Stomach (tissue), 9 donors: ENCODE measurements around the gene HTT. TPM values are rescaled to one million over a fixed set of nuclear protein-coding genes. Genes with fewer than 3 reads are reported as not detected.
"Not testable (repeated sequence)": the region's sequence is repeated elsewhere in the genome, so short reads cannot be mapped to it uniquely, and the experiment has no call there.

Experiments used
- DNase-seq, 2 donors: peaks; one replicate each; pipeline versions ENCODE4 v3.0.0 to v3.0.0-alpha.2; 2013 to 2019
- H3K27ac ChIP-seq, 5 donors: fragments of 200-600 bp in 4 of 5; sonication (generic) in 4 of 5; one replicate each; pipeline ENCODE4 v1.5.1; 2013 to 2019; ENCODE audit warnings: mild to moderate bottlenecking in 1 of 5, moderate library complexity in 1 of 5
- H3K27me3 ChIP-seq, 3 donors: fragments of 200-600 bp; sonication (generic); one replicate each; pipeline ENCODE4 v1.5.1; 2017 to 2019; ENCODE audit warnings: mixed run types in 1 of 3
- H3K36me3 ChIP-seq, 4 donors: fragments of 200-600 bp; sonication (generic); 1 replicate in 3 of 4; 2 replicates in 1 of 4; pipeline ENCODE4 v1.5.1; 2016 to 2019
- H3K4me1 ChIP-seq, 4 donors: fragments of 200-600 bp; sonication (generic); one replicate each; pipeline ENCODE4 v1.5.1; 2016 to 2019
- H3K4me3 ChIP-seq, 4 donors: fragments of 200-600 bp; sonication (generic) in 3 of 4; one replicate each; pipeline ENCODE4 v1.5.1; 2016 to 2019; ENCODE audit warnings: mild to moderate bottlenecking in 1 of 4
- H3K9me3 ChIP-seq, 4 donors: fragments of 200-600 bp; sonication (generic); one replicate each; pipeline ENCODE4 v1.5.1; 2016 to 2019
- CTCF ChIP-seq, 7 experiments: fragments of 450-650 bp in 4 of 7; fragments of 200-600 bp in 3 of 7; sonication (generic) in 3 of 7; IDR thresholded peaks; one replicate each; pipeline ENCODE4 v1.5.1; 2016 to 2019; ENCODE audit warnings: antibody characterized with exemption in 7 of 7, control low read depth in 2 of 7, mild to moderate bottlenecking in 1 of 7
- EP300 ChIP-seq: sonication (generic); formaldehyde crosslinking; IDR thresholded peaks from one replicate; pipeline ENCODE4 v1.6.1; 2017; ENCODE audit warnings: antibody characterized with exemption
- POLR2A ChIP-seq, 4 donors: fragments of 450-650 bp; IDR thresholded peaks; one replicate each; pipeline ENCODE4 v1.6.1; 2016; ENCODE audit warnings: antibody characterized with exemption in 4 of 4, control low read depth in 2 of 4, mild to moderate bottlenecking in 1 of 4, moderate library complexity in 1 of 4
- POLR2AphosphoS5 ChIP-seq, 3 donors: sonication (generic); formaldehyde crosslinking; IDR thresholded peaks; one replicate each; pipeline ENCODE4 v1.6.1; 2016; ENCODE audit warnings: antibody characterized with exemption in 3 of 3
- WGBS, 5 donors: extraction: QIAGEN DNeasy Blood & Tissue Kit in 3 of 5; methylation state at CpG; one replicate each; pipeline versions ENCODE4 v1.1.5 to v1.1.7; 2013 to 2018; 5-methylcytosine and 5-hydroxymethylcytosine counted together
- intact Hi-C: fragments of 100-400 bp; cut with DNase I; formaldehyde crosslinking; loops from one replicate; pipeline ENCODE4 v1.15.1; 2023; ENCODE audit warnings: low total_unique reads
- polyA plus RNA-seq, 3 donors: library from polyadenylated mRNA; stranded (reverse); fragments of 200-250 nt; gene quantifications; one replicate each; pipeline ENCODE4 v1.2.3, GENCODE V29; 2013
- total RNA-seq, 5 donors: library from RNA; depleted of rRNA; stranded (reverse); fragments of >200 nt; gene quantifications; one replicate each; pipeline versions ENCODE4 v1.1.0 to v1.2.3, GENCODE V29; 2014 to 2016
- donor health status: healthy with polysubstance abuse.
- donor health status: Bipolar disorder and iron deficiency.
- donor health status: healthy.

HTT gene
- total and polyA plus RNA-seq, 8 donors = 3.4 to 95.7 (median 41.6) TPM

GRCh38 chr4:3047464-3048286 lies 26.8 kb upstream of the HTT start:
- Histone ChIP-seq H3K4me1 (peaks cover 7 to 24% (median 11%) of the 10 kb centered on the region in 4 donors), H3K4me3 (peak overlapping the region; percentile 29 to 45 (median 41)), H3K9me3 (no peaks in the 10 kb centered on the region), H3K27ac (peak overlapping the region in 4 of 5 donors; percentile 9 to 64 (median 41)), H3K36me3 (no peaks in the 10 kb centered on the region), H3K27me3 (peaks cover 0 to 3% (median 0%) of the 10 kb centered on the region in 3 donors)
- WGBS, 5 donors = 30 to 43% (median 39%) methylated on average over 19 to 20 of the region's 20 CpGs
- DNase-seq = peak; percentile 76 to 82
- intact Hi-C loops = no loop called here
- TF ChIP-seq EP300 (no peak), POLR2A (IDR thresholded peaks at IDR 0.05) (no peak), POLR2AphosphoS5 (IDR thresholded peaks at IDR 0.05) (no peak), CTCF (IDR thresholded peaks at IDR 0.05) (peak in 5 of 7 experiments; percentile 38 to 77 (median 62))

DNA sequence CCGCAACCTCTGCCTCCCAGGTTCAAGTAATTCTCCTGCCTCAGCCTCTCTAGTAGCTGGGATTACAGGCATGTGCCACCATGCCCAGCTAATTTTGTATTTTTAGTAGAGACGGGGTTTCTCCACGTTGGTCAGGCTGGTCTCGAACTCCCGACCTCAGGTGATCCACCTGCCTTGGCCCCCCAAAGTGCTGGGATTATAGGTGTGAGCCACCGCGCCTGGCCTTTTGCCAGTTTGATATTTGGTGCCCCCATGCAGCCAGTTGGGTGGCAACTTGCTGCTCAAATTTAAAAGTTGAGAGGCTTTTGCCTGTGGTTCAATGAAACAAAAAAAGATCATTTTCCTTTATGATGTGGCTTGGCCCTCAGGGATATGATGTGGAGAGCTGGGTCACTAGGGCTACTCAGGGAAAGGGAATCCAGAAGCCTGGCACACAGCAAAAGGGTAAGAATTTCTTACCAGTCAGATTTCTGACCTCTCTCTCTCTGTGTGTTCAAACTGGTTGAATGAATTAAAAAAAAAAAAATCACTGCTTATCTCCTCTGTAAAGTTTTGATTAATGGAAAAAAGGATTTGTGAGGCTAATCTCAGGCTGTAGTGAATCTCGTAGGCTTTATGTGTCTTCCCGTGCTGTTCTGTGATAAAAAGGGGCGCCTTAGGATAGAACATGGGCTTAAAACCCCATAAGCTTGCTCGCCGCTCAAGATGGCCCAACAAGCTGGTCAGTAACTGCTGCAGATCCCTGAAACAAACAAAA lies 23.2 kb upstream of the HTT start:
- intact Hi-C loops, H3K27me3 ChIP-seq, H3K27ac ChIP-seq, DNase-seq, H3K4me3 ChIP-seq, H3K4me1 ChIP-seq, H3K36me3 ChIP-seq: not testable (repeated sequence)
- H3K9me3 ChIP-seq = peaks cover 0 to 18% (median 0%) of the 10 kb centered on the region in 4 donors
- WGBS, 5 donors = 77 to 87% (median 84%) methylated on average over 10 to 12 of the region's 12 CpGs

DNA sequence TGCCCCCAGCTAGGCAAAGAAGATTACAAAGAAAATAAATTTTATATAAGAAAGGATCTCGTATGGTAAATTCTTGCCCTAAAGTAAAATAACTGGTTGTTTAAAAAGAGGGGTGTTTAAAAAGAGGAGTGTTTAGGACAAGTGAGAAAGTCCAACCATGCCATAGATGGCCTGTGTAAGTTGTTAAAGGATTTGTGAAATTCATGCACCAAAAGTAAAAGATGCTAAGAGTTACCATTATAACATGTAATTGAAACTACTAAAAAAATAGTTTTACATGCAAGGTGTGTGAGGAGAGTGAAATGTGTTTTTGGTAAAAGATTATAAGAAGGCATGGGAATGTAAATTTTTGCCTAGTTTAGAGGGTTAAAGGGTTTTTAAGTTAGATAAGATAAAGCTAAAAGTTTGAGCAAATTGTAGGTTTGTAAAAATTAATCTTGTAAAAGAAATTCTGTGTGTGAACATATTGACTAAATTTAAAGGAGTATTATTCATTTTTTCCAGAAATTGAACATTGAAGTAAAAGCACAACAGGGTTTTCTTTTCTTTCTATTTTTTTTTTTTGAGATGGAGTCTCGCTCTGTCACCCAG lies 20.2 kb upstream of the HTT start:
- Histone ChIP-seq H3K27ac (no peak overlapping the region), H3K9me3 (peaks cover 0 to 19% (median 0%) of the 10 kb centered on the region in 4 donors), H3K4me3 (no peak overlapping the region), H3K4me1 (no peaks in the 10 kb centered on the region), H3K27me3 (no peaks in the 10 kb centered on the region), H3K36me3 (no peaks in the 10 kb centered on the region)
- intact Hi-C loops = no loop called here
- 90 to 98% (median 98%) methylated on average over 2 of the region's 2 CpGs for WGBS, 5 donors
- TF ChIP-seq POLR2A (IDR thresholded peaks at IDR 0.05) (no peak), POLR2AphosphoS5 (IDR thresholded peaks at IDR 0.05) (no peak), EP300 (no peak), CTCF (IDR thresholded peaks at IDR 0.05) (no peak)
- DNase-seq = no peak

GRCh38 chr4:3059943-3060342 lies 14.5 kb upstream of the HTT start:
- H3K9me3 ChIP-seq = peaks cover 0 to 14% (median 0%) of the 10 kb centered on the region in 4 donors
- no peaks in the 10 kb centered on the region for H3K4me1 ChIP-seq
- H3K4me3 ChIP-seq = no peak overlapping the region
- H3K36me3 ChIP-seq = no peaks in the 10 kb centered on the region
- 80 to 93% (median 91%) methylated on average over 6 of the region's 6 CpGs for WGBS, 5 donors
- H3K27ac ChIP-seq = no peak overlapping the region
- H3K27me3 ChIP-seq = no peaks in the 10 kb centered on the region
- intact Hi-C loops = no loop called here
- TF ChIP-seq POLR2A (IDR thresholded peaks at IDR 0.05) (no peak), EP300 (no peak), CTCF (IDR thresholded peaks at IDR 0.05) (no peak), POLR2AphosphoS5 (IDR thresholded peaks at IDR 0.05) (no peak)
- DNase-seq = no peak
